Measurements from ENCODE around the gene PUSL1.

DNA sequence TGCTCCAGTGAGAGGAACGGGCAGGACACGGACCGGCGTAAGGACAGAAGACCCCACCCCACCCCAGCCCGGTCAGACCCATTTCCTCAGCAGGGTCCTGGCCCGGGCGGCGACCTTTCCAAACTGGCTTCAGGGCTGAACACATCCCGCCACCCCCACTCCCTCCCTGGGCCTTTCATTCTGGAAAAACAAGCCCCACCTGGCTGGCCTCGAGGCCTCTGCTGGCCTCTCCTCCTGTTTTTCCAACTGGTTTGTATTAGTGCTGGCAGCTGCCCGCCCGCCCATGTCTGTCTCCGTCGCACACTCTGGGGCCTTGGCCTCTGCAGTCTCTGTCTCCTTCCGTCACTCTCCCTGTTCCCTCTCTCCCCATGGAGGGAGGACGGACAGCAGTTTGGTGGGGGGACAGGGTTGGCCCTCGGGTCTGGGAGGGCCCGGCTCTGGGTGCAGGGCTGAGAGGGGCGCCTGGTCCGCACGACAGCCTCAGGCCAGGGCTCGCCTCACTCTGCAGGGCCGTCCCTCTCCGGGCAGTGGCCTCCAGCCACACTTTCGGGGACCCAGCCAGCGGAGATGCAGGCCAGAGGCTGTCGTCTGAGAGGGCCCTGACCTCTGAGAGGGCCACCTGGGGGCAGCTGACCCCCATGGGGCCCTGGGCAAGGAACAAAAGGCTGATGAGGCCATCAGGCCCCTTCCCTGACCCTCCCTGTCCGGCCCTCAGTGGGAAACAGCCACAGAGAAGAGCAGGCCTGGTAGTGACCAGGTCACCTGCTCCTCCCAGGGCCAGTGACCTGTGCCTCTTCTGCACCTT, 51.5 kb downstream of the PUSL1 start:
- no peak for TF ChIP-seq POLR2A (IDR thresholded peaks at IDR 0.05; ENCODE audit: low read length)
- no peak for TF ChIP-seq GATA1 (IDR thresholded peaks at IDR 0.05; ENCODE audit: low read depth, low read length)

Measured in erythroblast (primary cell).